Immature natural killer cell (primary cell): ENCODE results near the gene COMT. TPM values are rescaled to one million over a fixed set of nuclear protein-coding genes. Genes with fewer than 3 reads are reported as not detected.

Source experiments
- DNase-seq, 3 donors: peaks; one replicate each; pipeline ENCODE4 v3.0.0; 2022; ENCODE audit warnings: mixed read lengths in 1 of 3
- H3K27ac Mint-ChIP-seq, 6 donors: one replicate each; pipeline ENCODE4 v1.8.0; 2020; ENCODE audit warnings: mixed read lengths in 6 of 6, mild to moderate bottlenecking in 5 of 6, inconsistent platforms in 4 of 6, moderate library complexity in 3 of 6
- H3K27me3 Mint-ChIP-seq, 3 donors: one replicate each; pipeline ENCODE4 v1.8.0; 2020 to 2021; ENCODE audit warnings: low read depth in 3 of 3, mild to moderate bottlenecking in 3 of 3, mixed read lengths in 3 of 3, moderate library complexity in 3 of 3, inconsistent platforms in 1 of 3
- H3K36me3 Mint-ChIP-seq, 3 donors: one replicate each; pipeline ENCODE4 v1.8.0; 2020; ENCODE audit warnings: mixed read lengths in 3 of 3, inconsistent platforms in 2 of 3, mild to moderate bottlenecking in 2 of 3
- H3K4me1 Mint-ChIP-seq, 2 donors: one replicate each; pipeline ENCODE4 v1.8.0; 2020; ENCODE audit warnings: inconsistent platforms in 2 of 2, mild to moderate bottlenecking in 2 of 2, mixed read lengths in 2 of 2, moderate library complexity in 1 of 2
- H3K4me3 Mint-ChIP-seq, 5 donors: one replicate each; pipeline ENCODE4 v1.8.0; 2020; ENCODE audit warnings: mild to moderate bottlenecking in 5 of 5, mixed read lengths in 5 of 5, inconsistent platforms in 3 of 5, moderate library complexity in 3 of 5
- H3K9me3 Mint-ChIP-seq, 6 donors: one replicate each; pipeline ENCODE4 v1.8.0; 2020; ENCODE audit warnings: mild to moderate bottlenecking in 6 of 6, mixed read lengths in 6 of 6, inconsistent platforms in 4 of 6, moderate library complexity in 3 of 6
- polyA plus RNA-seq, 3 donors: library from polyadenylated mRNA; unstranded; fragments of 300-500 nt; fragmentation: Illumina TruSeq; gene quantifications; one replicate each; pipeline ENCODE4 v1.2.3, GENCODE V29; 2021

Gene COMT
- polyA plus RNA-seq, 3 donors from 2014 or later = 130 to 167 (median 155) TPM

DNA sequence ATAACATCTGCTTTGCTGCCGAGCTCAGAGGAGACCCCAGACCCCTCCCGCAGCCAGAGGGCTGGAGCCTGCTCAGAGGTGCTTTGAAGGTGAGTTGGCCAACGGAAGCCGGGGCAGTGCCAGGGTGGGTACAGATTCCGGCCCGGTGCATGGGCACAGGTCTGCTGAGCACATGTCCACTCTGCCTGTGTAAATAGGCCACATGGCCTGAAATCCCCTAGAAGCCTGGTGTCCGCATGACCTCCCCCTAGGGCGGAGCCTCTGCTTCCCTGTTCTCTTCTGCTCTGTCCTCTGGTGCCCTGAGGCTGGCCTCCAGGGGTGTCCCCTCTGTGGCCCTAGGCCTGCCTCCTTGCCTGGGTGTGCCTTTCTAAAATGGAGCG is 19.6 kb downstream of the COMT start:
- Mint-ChIP-seq H3K27ac (no peak overlapping the region), H3K4me1 (peaks cover 11 to 25% of the 10 kb centered on the region in 2 donors), H3K36me3 (peaks cover 0 to 4% (median 0%) of the 10 kb centered on the region in 3 donors), H3K4me3 (no peak overlapping the region), H3K27me3 (peaks cover 0 to 4% (median 0%) of the 10 kb centered on the region in 3 donors), H3K9me3 (no peaks in the 10 kb centered on the region)
- DNase-seq = no peak

GRCh38 chr22:19961868-19962245 is 20.3 kb downstream of the COMT start:
- Mint-ChIP-seq H3K4me1 (peaks cover 14 to 29% of the 10 kb centered on the region in 2 donors), H3K27me3 (peaks cover 0 to 4% (median under 1%) of the 10 kb centered on the region in 3 donors), H3K9me3 (no peaks in the 10 kb centered on the region), H3K4me3 (no peak overlapping the region), H3K27ac (no peak overlapping the region), H3K36me3 (peaks cover 0 to 4% (median under 1%) of the 10 kb centered on the region in 3 donors)
- no peak for DNase-seq

GRCh38 chr22:19962246-19962908 is 20.8 kb downstream of the COMT start:
- Mint-ChIP-seq H3K4me1 (peaks cover 20 to 30% of the 10 kb centered on the region in 2 donors), H3K9me3 (no peaks in the 10 kb centered on the region), H3K27me3 (peaks cover 0 to 6% (median 4%) of the 10 kb centered on the region in 3 donors), H3K4me3 (no peak overlapping the region), H3K27ac (peak overlapping the region in 1 of 6 donors; percentile 28), H3K36me3 (peaks cover 0 to 5% (median 4%) of the 10 kb centered on the region in 3 donors)
- peak in 2 of 3 donors; percentile 19 to 47 for DNase-seq

- H3K9me3 Mint-ChIP-seq = no peaks in the 10 kb centered on the region
- no peak overlapping the region for H3K27ac Mint-ChIP-seq
- peaks cover 0 to 5% (median 4%) of the 10 kb centered on the region in 3 donors for H3K36me3 Mint-ChIP-seq
- no peak overlapping the region for H3K4me3 Mint-ChIP-seq
- no peak for DNase-seq
- peaks cover 0 to 6% (median 4%) of the 10 kb centered on the region in 3 donors for H3K27me3 Mint-ChIP-seq
- peaks cover 24 to 29% of the 10 kb centered on the region in 2 donors for H3K4me1 Mint-ChIP-seq
Measured at GRCh38 chr22:19962909-19963806, 21.6 kb downstream of the COMT start.

- peak overlapping the region in 1 of 6 donors; percentile 36 for H3K27ac Mint-ChIP-seq
- H3K4me3 Mint-ChIP-seq = no peak overlapping the region
- H3K27me3 Mint-ChIP-seq = peaks cover 0 to 6% (median 4%) of the 10 kb centered on the region in 3 donors
- peaks cover 0 to 5% (median 4%) of the 10 kb centered on the region in 3 donors for H3K36me3 Mint-ChIP-seq
- DNase-seq = no peak
- no peaks in the 10 kb centered on the region for H3K9me3 Mint-ChIP-seq
- H3K4me1 Mint-ChIP-seq = peaks cover 24 to 29% of the 10 kb centered on the region in 2 donors
Measured at GRCh38 chr22:19963863-19964642, 22.5 kb downstream of the COMT start.

- Mint-ChIP-seq H3K4me1 (peaks cover 24 to 27% of the 10 kb centered on the region in 2 donors), H3K36me3 (peaks cover 0 to 5% (median 4%) of the 10 kb centered on the region in 3 donors), H3K27me3 (peaks cover 0 to 6% (median 4%) of the 10 kb centered on the region in 3 donors), H3K4me3 (no peak overlapping the region), H3K9me3 (no peaks in the 10 kb centered on the region), H3K27ac (peak overlapping the region in 3 of 6 donors; percentile 40 to 94 (median 87))
- no peak for DNase-seq
Measured at GRCh38 chr22:19964701-19965386, 23.3 kb downstream of the COMT start.

DNA sequence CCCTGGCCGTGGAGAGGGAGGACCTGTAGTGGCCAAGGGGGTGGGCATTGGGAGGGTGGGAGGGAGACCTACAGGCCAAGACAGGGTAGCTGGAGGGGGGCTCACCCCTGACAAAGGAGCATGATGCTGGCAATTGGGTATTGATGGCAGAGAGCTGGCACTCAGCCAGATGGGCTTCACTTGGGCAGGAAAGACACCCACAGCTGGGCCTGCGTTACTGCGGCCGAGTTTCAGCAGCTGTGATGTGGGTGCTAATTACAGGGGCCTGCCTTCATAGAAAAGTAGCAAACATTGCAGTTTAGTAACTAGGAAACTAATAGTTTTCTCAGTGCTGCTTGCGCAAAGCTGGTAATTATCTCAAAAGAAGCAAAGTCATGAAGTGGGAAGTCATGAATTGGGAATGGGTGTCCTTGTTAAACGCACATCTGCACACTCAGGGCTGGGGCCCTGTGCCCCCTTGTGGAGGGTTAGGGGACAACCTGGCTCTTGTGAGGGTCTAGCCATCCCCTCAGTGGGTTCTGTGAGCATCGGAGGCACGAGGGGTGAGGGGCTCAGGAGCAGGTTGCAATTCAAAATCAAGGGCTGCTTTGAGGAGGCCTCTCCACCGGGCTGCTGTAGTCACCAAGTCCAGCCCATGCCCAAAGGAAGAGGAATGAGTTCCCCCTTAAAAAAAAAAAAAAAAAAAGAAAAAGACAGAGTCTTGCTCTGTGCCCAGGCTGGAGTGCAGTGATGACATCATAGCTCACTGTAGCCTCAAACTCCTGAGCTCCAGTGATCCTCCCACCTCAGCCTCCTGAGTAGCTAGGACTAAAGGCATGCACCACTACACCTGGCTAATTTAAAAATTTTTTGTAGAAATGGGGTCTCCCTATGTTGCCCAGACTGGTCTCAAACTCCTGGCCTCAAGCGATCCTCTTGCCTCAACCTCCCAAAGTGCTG is 24.5 kb downstream of the COMT start:
- no peaks in the 10 kb centered on the region for H3K9me3 Mint-ChIP-seq
- DNase-seq = peak; percentile 66 to 74 (median 73)
- H3K27ac Mint-ChIP-seq = peak overlapping the region; percentile 79 to 94 (median 88)
- H3K36me3 Mint-ChIP-seq = peaks cover 0 to 5% (median 4%) of the 10 kb centered on the region in 3 donors
- peaks cover 0 to 9% (median 4%) of the 10 kb centered on the region in 3 donors for H3K27me3 Mint-ChIP-seq
- peaks cover 32% of the 10 kb centered on the region in 2 donors for H3K4me1 Mint-ChIP-seq
- H3K4me3 Mint-ChIP-seq = peak overlapping the region; percentile 7 to 75 (median 42)

- Mint-ChIP-seq H3K27ac (peak overlapping the region in 5 of 6 donors; percentile 62 to 87 (median 79)), H3K4me3 (peak overlapping the region in 2 of 5 donors; percentile 18 to 38), H3K4me1 (peaks cover 43% of the 10 kb centered on the region in 2 donors), H3K36me3 (peaks cover 0 to 9% (median 7%) of the 10 kb centered on the region in 3 donors), H3K9me3 (no peaks in the 10 kb centered on the region), H3K27me3 (peaks cover 0 to 17% (median 4%) of the 10 kb centered on the region in 3 donors)
- DNase-seq = no peak
Measured at GRCh38 chr22:19966908-19967750, 25.6 kb downstream of the COMT start.

GRCh38 chr22:19967850-19968449 is 26.4 kb downstream of the COMT start:
- no peak overlapping the region for H3K4me3 Mint-ChIP-seq
- peaks cover 0 to 17% (median 4%) of the 10 kb centered on the region in 3 donors for H3K27me3 Mint-ChIP-seq
- no peak for DNase-seq
- H3K36me3 Mint-ChIP-seq = peaks cover 0 to 9% (median 8%) of the 10 kb centered on the region in 3 donors
- peaks cover 46 to 48% of the 10 kb centered on the region in 2 donors for H3K4me1 Mint-ChIP-seq
- peak overlapping the region in 3 of 6 donors; percentile 4 to 87 (median 79) for H3K27ac Mint-ChIP-seq
- no peaks in the 10 kb centered on the region for H3K9me3 Mint-ChIP-seq

GRCh38 chr22:19968450-19968891 is 26.9 kb downstream of the COMT start:
- peaks cover 46 to 48% of the 10 kb centered on the region in 2 donors for H3K4me1 Mint-ChIP-seq
- H3K4me3 Mint-ChIP-seq = no peak overlapping the region
- H3K27ac Mint-ChIP-seq = peak overlapping the region in 1 of 6 donors; percentile 75

More at GRCh38 chr22:19968450-19968891, 26.9 kb downstream of the COMT start:
- Mint-ChIP-seq H3K27me3 (peaks cover 0 to 17% (median 4%) of the 10 kb centered on the region in 3 donors), H3K36me3 (peaks cover 0 to 9% (median 8%) of the 10 kb centered on the region in 3 donors), H3K9me3 (no peaks in the 10 kb centered on the region)
- no peak for DNase-seq
